ENCODE data around the gene CTBP2. TPM values are rescaled to one million over a fixed set of nuclear protein-coding genes. Genes with fewer than 3 reads are reported as not detected.
A peak's percentile ranks its signal among the peaks of the same experiment; 100 is the strongest.

The CTBP2 gene
- total RNA-seq, 4 donors from 2014 or later, result 92.4 to 136 (median 125) TPM

DNA sequence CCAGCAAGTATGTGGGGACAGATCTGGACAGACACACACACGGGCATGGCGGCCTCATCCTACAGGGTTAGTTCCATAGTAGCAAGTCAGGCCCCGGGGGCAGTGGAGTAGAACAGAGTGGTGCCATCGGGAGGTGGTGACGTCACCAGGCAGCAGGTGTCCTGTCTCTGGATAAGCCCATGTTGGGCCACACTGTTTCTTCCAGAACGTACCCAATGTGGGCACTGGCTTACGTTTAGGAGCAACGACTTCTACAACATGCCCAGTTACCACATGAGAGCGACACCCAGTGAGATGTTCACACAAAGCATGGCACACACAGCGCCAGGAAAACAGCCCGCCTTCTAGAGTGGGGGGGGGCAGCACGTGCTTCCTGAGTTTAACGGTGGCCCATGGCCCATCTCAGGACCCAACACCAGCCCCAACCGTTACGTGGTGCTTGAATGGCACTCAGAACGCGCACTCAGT lies 67.8 kb downstream of the CTBP2 start:
- Histone ChIP-seq H3K36me3 (no peaks in the 10 kb centered on the region), H3K27me3 (no peaks in the 10 kb centered on the region), H3K9me3 (no peaks in the 10 kb centered on the region), H3K27ac (peak overlapping the region in 1 of 3 donors; percentile 49), H3K4me3 (replicated peaks in 1 of 3) (no peak overlapping the region), H3K4me1 (peaks cover 50 to 60% of the 10 kb centered on the region in 2 donors)
- intact Hi-C loops (cut with DNase I), result no loop called here
- WGBS, 2 donors, result 84 to 85% methylated on average over 14 to 17 of the region's 17 CpGs
- TF ChIP-seq CTCF (IDR thresholded peaks at IDR 0.05) (no peak), POLR2A (IDR thresholded peaks at IDR 0.05) (no peak)
- DNase-seq, result no peak

- no peak overlapping the region for H3K27ac ChIP-seq
- no peaks in the 10 kb centered on the region for H3K36me3 ChIP-seq
- TF ChIP-seq CTCF (IDR thresholded peaks at IDR 0.05), result no peak
- TF ChIP-seq POLR2A (IDR thresholded peaks at IDR 0.05), result no peak
- H3K9me3 ChIP-seq, result no peaks in the 10 kb centered on the region
- intact Hi-C loops (cut with DNase I), result no loop called here
- no peaks in the 10 kb centered on the region for H3K27me3 ChIP-seq
- no peak for DNase-seq
- no peak overlapping the region for H3K4me3 ChIP-seq (replicated peaks in 1 of 3)
- peaks cover 55 to 67% of the 10 kb centered on the region in 2 donors for H3K4me1 ChIP-seq
Measured at GRCh38 chr10:125091891-125092290, 68.5 kb downstream of the CTBP2 start.

DNA sequence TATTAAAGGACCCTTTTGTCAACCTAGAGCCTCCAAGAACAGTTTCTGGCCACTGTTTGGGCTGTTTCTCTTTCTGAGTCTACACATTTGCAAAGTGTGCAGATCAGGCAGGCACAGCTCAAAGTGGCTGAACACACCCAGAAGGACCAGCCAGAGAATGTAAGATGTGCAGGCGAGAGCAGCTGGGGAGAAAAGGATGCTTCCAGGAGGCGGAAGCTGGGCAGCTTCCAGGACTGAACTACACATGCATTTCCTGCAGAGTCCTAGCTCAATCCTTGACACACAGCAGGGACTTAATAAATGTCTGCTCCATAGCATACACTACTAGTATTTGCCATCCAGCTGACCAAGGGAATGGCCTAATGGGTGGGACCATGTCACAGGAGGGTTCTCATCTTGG lies 70.9 kb downstream of the CTBP2 start:
- intact Hi-C loops (cut with DNase I), result loop anchor here (10.0 kb wide), 1 partner anchor 65 kb away; no protein-coding TSS in a partner anchor
- no peak overlapping the region for H3K4me3 ChIP-seq (replicated peaks in 1 of 3)
- no peak for TF ChIP-seq CTCF (IDR thresholded peaks at IDR 0.05)
- TF ChIP-seq POLR2A (IDR thresholded peaks at IDR 0.05), result no peak
- peaks cover 58 to 73% of the 10 kb centered on the region in 2 donors for H3K4me1 ChIP-seq
- no peak for DNase-seq
- WGBS, 2 donors, result 78 to 90% methylated on average over 2 of the region's 2 CpGs
- no peaks in the 10 kb centered on the region for H3K27me3 ChIP-seq
- H3K27ac ChIP-seq, result peak overlapping the region in 1 of 3 donors; percentile 36
- H3K36me3 ChIP-seq, result no peaks in the 10 kb centered on the region
- H3K9me3 ChIP-seq, result no peaks in the 10 kb centered on the region

GRCh38 chr10:125087897-125088215 lies 72.5 kb downstream of the CTBP2 start:
- no peak for TF ChIP-seq CTCF (IDR thresholded peaks at IDR 0.05)
- TF ChIP-seq POLR2A (IDR thresholded peaks at IDR 0.05), result no peak
- Histone ChIP-seq H3K4me1 (peaks cover 60 to 71% of the 10 kb centered on the region in 2 donors), H3K4me3 (replicated peaks in 1 of 3) (no peak overlapping the region), H3K36me3 (no peaks in the 10 kb centered on the region), H3K9me3 (no peaks in the 10 kb centered on the region), H3K27me3 (no peaks in the 10 kb centered on the region), H3K27ac (peak overlapping the region in 2 of 3 donors; percentile 46 to 94)
- WGBS, 2 donors, result 91% methylated on average over 10 of the region's 10 CpGs
- DNase-seq, result no peak
- intact Hi-C loops (cut with DNase I), result loop anchor here (10.0 kb wide), 1 partner anchor 67 kb away; no protein-coding TSS in a partner anchor

- 83 to 90% methylated on average over 14 of the region's 14 CpGs for WGBS, 2 donors
- peaks cover 66 to 71% of the 10 kb centered on the region in 2 donors for H3K4me1 ChIP-seq
- H3K4me3 ChIP-seq (replicated peaks in 1 of 3), result no peak overlapping the region
- peak; percentile 27 to 35 for DNase-seq
- H3K27me3 ChIP-seq, result no peaks in the 10 kb centered on the region
- no peaks in the 10 kb centered on the region for H3K9me3 ChIP-seq
- TF ChIP-seq POLR2A (IDR thresholded peaks at IDR 0.05), result no peak
- no peak for TF ChIP-seq CTCF (IDR thresholded peaks at IDR 0.05)
- intact Hi-C loops (cut with DNase I), result loop anchor here (10.0 kb wide), 1 partner anchor 67 kb away; no protein-coding TSS in a partner anchor
- no peaks in the 10 kb centered on the region for H3K36me3 ChIP-seq
- peak overlapping the region; percentile 46 to 96 (median 94) for H3K27ac ChIP-seq
Measured at GRCh38 chr10:125087191-125087896, 73.0 kb downstream of the CTBP2 start.

Data from thyroid gland (tissue), 4 donors.